HG03039 (cell line): ENCODE measurements around the gene GTF2IRD1.
"Not testable (repeated sequence)": the region's sequence is repeated elsewhere in the genome, so short reads cannot be mapped to it uniquely, and the experiment has no call there.

ENCODE experiments used
- ATAC-seq: cut with Tn5 transposase; IDR thresholded peaks from one replicate; pipeline ENCODE4 v1.9.1; 2021; ENCODE audit warnings: mild to moderate bottlenecking, moderate library complexity; ENCODE audit not compliant: unreplicated experiment

Gene GTF2IRD1

GRCh38 chr7:74466196-74466813 is 12.6 kb downstream of the GTF2IRD1 start:
- no peak for ATAC-seq

- ATAC-seq, result no peak
Observed at GRCh38 chr7:74467876-74468275, 14.2 kb downstream of the GTF2IRD1 start.

GRCh38 chr7:74470504-74470903 is 16.8 kb downstream of the GTF2IRD1 start:
- ATAC-seq, result no peak

- ATAC-seq, result no peak
Observed at GRCh38 chr7:74473116-74473515, 19.4 kb downstream of the GTF2IRD1 start.

GRCh38 chr7:74474271-74474865 is 20.7 kb downstream of the GTF2IRD1 start:
- ATAC-seq, result no peak

GRCh38 chr7:74475243-74475986 is 21.7 kb downstream of the GTF2IRD1 start:
- no peak for ATAC-seq

GRCh38 chr7:74475987-74476350 is 22.3 kb downstream of the GTF2IRD1 start:
- ATAC-seq, result no peak

GRCh38 chr7:74476626-74477025 is 22.9 kb downstream of the GTF2IRD1 start:
- no peak for ATAC-seq

GRCh38 chr7:74478671-74479065 is 25.0 kb downstream of the GTF2IRD1 start:
- ATAC-seq, result no peak

GRCh38 chr7:74479066-74479781 is 25.5 kb downstream of the GTF2IRD1 start:
- no peak for ATAC-seq

GRCh38 chr7:74479961-74480829 is 26.5 kb downstream of the GTF2IRD1 start:
- ATAC-seq, result no peak

- no peak for ATAC-seq
Observed at GRCh38 chr7:74480861-74481417, 27.2 kb downstream of the GTF2IRD1 start.

GRCh38 chr7:74481458-74482196 is 27.9 kb downstream of the GTF2IRD1 start:
- no peak for ATAC-seq

GRCh38 chr7:74482197-74482467 is 28.4 kb downstream of the GTF2IRD1 start:
- no peak for ATAC-seq

GRCh38 chr7:74482629-74483401 is 29.1 kb downstream of the GTF2IRD1 start:
- no peak for ATAC-seq

- no peak for ATAC-seq
Observed at GRCh38 chr7:74483402-74484336, 30.0 kb downstream of the GTF2IRD1 start.

GRCh38 chr7:74485611-74486010 is 31.9 kb downstream of the GTF2IRD1 start:
- no peak for ATAC-seq

- ATAC-seq, result not testable (repeated sequence)
Observed at GRCh38 chr7:74488518-74489030, 34.9 kb downstream of the GTF2IRD1 start.
